Measurements from ENCODE around the gene BRAP.

DNA sequence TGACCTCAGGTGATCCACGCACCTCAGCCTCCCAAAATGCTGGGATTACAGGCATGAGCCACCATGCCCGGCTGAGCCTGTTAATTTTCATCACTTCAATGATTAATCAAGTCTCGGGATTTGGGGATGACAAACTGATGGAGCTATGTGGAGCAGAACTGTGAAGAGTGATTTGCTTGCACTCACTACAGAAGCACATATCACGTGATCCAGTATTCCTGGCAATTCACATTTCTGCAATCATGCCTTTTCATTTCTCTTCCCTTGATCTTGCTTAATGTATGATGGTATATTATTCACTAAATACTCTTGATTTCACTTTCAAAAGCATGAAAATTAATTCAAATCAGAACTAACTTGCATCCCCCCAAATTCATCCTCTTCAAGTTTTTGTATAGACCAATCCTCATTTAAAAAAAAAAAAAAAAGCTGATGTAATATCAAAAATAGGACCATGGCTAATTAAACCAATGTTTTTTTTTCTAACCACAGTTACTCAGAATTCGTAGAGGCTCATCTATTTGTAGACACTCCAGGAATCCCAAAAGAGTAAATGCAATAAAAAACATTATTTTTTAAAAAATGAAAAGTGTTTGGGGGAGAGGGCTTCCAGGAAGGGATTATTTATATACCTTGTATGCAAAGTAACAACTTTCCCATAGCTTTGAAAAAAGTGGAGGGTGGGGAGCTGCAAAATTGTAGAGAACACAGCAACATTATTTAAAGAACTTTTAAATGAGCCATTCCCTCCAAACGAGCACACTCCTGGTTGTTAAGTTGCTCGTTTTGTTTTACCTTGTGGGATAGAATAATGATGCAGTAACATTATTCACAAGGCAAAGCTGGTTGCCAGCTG lies 79.6 kb downstream of the BRAP start:
- TF ChIP-seq CTCF (optimal IDR thresholded peaks at IDR 0.05 in 1 of 3, IDR thresholded peaks at IDR 0.05 in 1 of 3, conservative IDR thresholded peaks at IDR 0.05 in 1 of 3; ENCODE audit: extremely low read depth in 1 of 3, insufficient read depth in 2 of 3, low read length in 3 of 3): no peak
- TF ChIP-seq EZH2 (IDR thresholded peaks at IDR 0.05; ENCODE audit: low read length): no peak

Data from keratinocyte (primary cell).